ENCODE measurements around the gene LRRC61.

The LRRC61 gene

GRCh38 chr7:150374472-150374871 is 51.3 kb downstream of the LRRC61 start:
- Histone ChIP-seq H3K4me3 (ENCODE audit: low read depth in 1 of 5, low read length in 5 of 5) (no peak overlapping the region), H3K27ac (ENCODE audit: low read depth, low read length) (no peak overlapping the region), H3K4me1 (ENCODE audit: control insufficient read depth in 5 of 5, insufficient read depth in 5 of 5, low read length in 5 of 5) (peaks cover 8 to 48% (median 45%) of the 10 kb centered on the region in 5 donors), H3K9ac (ENCODE audit: low read length in 5 of 5) (no peak overlapping the region), H3K9me3 (ENCODE audit: control insufficient read depth in 5 of 5, low read length in 5 of 5) (no peaks in the 10 kb centered on the region), H3K36me3 (ENCODE audit: control insufficient read depth in 5 of 5, insufficient read depth in 5 of 5, low read length in 5 of 5) (peaks cover 0 to 44% (median 37%) of the 10 kb centered on the region in 5 donors), H3K27me3 (ENCODE audit: control insufficient read depth in 5 of 5, insufficient read depth in 4 of 5, low read length in 5 of 5) (no peaks in the 10 kb centered on the region)

- Histone ChIP-seq H3K9me3 (ENCODE audit: control insufficient read depth in 5 of 5, low read length in 5 of 5) (no peaks in the 10 kb centered on the region), H3K4me1 (ENCODE audit: control insufficient read depth in 5 of 5, insufficient read depth in 5 of 5, low read length in 5 of 5) (peaks cover 0 to 44% (median 42%) of the 10 kb centered on the region in 5 donors), H3K36me3 (ENCODE audit: control insufficient read depth in 5 of 5, insufficient read depth in 5 of 5, low read length in 5 of 5) (peaks cover 0 to 37% (median 31%) of the 10 kb centered on the region in 5 donors), H3K4me3 (ENCODE audit: low read depth in 1 of 5, low read length in 5 of 5) (no peak overlapping the region), H3K27me3 (ENCODE audit: control insufficient read depth in 5 of 5, insufficient read depth in 4 of 5, low read length in 5 of 5) (no peaks in the 10 kb centered on the region), H3K9ac (ENCODE audit: low read length in 5 of 5) (no peak overlapping the region), H3K27ac (ENCODE audit: low read depth, low read length) (no peak overlapping the region)
These were observed 52.7 kb downstream of the LRRC61 start for GRCh38 chr7:150375662-150376521.

- H3K9ac ChIP-seq (ENCODE audit: low read length in 5 of 5) = no peak overlapping the region
These were observed 53.4 kb downstream of the LRRC61 start for GRCh38 chr7:150376560-150376959.

DNA sequence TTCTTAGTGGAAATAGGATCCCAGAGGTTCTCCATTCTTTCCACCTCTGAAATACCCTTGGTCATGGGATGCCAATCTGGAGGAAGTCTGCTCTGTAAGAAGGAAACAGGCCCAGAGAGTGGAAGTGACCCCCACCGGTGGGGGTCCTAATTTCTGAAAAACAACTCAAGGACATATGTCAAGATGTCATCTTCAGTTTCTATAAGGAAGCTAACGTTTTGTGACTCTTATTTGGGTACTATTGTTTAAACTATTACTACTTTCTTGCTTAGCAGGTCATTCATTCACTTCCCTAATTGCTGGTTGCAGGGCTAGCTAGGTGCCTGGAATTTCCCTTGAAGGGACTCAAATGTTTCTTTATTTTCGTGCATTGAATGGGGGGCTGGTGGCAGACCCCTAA is 54.0 kb downstream of the LRRC61 start:
- Histone ChIP-seq H3K27me3 (ENCODE audit: control insufficient read depth in 5 of 5, insufficient read depth in 4 of 5, low read length in 5 of 5) (no peaks in the 10 kb centered on the region), H3K4me3 (ENCODE audit: low read depth in 1 of 5, low read length in 5 of 5) (no peak overlapping the region), H3K4me1 (ENCODE audit: control insufficient read depth in 5 of 5, insufficient read depth in 5 of 5, low read length in 5 of 5) (peaks cover 0 to 39% (median 37%) of the 10 kb centered on the region in 5 donors), H3K36me3 (ENCODE audit: control insufficient read depth in 5 of 5, insufficient read depth in 5 of 5, low read length in 5 of 5) (peaks cover 0 to 25% (median 22%) of the 10 kb centered on the region in 5 donors), H3K9me3 (ENCODE audit: control insufficient read depth in 5 of 5, low read length in 5 of 5) (no peaks in the 10 kb centered on the region), H3K9ac (ENCODE audit: low read length in 5 of 5) (no peak overlapping the region), H3K27ac (ENCODE audit: low read depth, low read length) (no peak overlapping the region)

More at GRCh38 chr7:150376560-150376959, 53.4 kb downstream of the LRRC61 start:
- no peaks in the 10 kb centered on the region for H3K27me3 ChIP-seq (ENCODE audit: control insufficient read depth in 5 of 5, insufficient read depth in 4 of 5, low read length in 5 of 5)
- H3K4me1 ChIP-seq (ENCODE audit: control insufficient read depth in 5 of 5, insufficient read depth in 5 of 5, low read length in 5 of 5) = peaks cover 0 to 38% (median 37%) of the 10 kb centered on the region in 5 donors
- no peak overlapping the region for H3K27ac ChIP-seq (ENCODE audit: low read depth, low read length)
- no peaks in the 10 kb centered on the region for H3K9me3 ChIP-seq (ENCODE audit: control insufficient read depth in 5 of 5, low read length in 5 of 5)
- H3K36me3 ChIP-seq (ENCODE audit: control insufficient read depth in 5 of 5, insufficient read depth in 5 of 5, low read length in 5 of 5) = peaks cover 0 to 30% (median 24%) of the 10 kb centered on the region in 5 donors
- no peak overlapping the region for H3K4me3 ChIP-seq (ENCODE audit: low read depth in 1 of 5, low read length in 5 of 5)

- Histone ChIP-seq H3K27me3 (ENCODE audit: control insufficient read depth in 5 of 5, insufficient read depth in 4 of 5, low read length in 5 of 5) (no peaks in the 10 kb centered on the region), H3K27ac (ENCODE audit: low read depth, low read length) (peak overlapping the region; percentile 87), H3K4me1 (ENCODE audit: control insufficient read depth in 5 of 5, insufficient read depth in 5 of 5, low read length in 5 of 5) (peaks cover 0 to 43% (median 36%) of the 10 kb centered on the region in 5 donors), H3K36me3 (ENCODE audit: control insufficient read depth in 5 of 5, insufficient read depth in 5 of 5, low read length in 5 of 5) (peaks cover 0 to 20% (median 19%) of the 10 kb centered on the region in 5 donors), H3K9me3 (ENCODE audit: control insufficient read depth in 5 of 5, low read length in 5 of 5) (no peaks in the 10 kb centered on the region), H3K9ac (ENCODE audit: low read length in 5 of 5) (peak overlapping the region in 1 of 5 donors; percentile 86), H3K4me3 (ENCODE audit: low read depth in 1 of 5, low read length in 5 of 5) (no peak overlapping the region)
These were observed 54.5 kb downstream of the LRRC61 start for GRCh38 chr7:150377635-150378034.

- Histone ChIP-seq H3K36me3 (ENCODE audit: control insufficient read depth in 5 of 5, insufficient read depth in 5 of 5, low read length in 5 of 5) (peaks cover 0 to 14% (median 13%) of the 10 kb centered on the region in 5 donors), H3K9ac (ENCODE audit: low read length in 5 of 5) (peak overlapping the region; percentile 48 to 93 (median 86)), H3K4me1 (ENCODE audit: control insufficient read depth in 5 of 5, insufficient read depth in 5 of 5, low read length in 5 of 5) (peaks cover 0 to 39% (median 29%) of the 10 kb centered on the region in 5 donors), H3K27me3 (ENCODE audit: control insufficient read depth in 5 of 5, insufficient read depth in 4 of 5, low read length in 5 of 5) (no peaks in the 10 kb centered on the region), H3K4me3 (ENCODE audit: low read depth in 1 of 5, low read length in 5 of 5) (peak overlapping the region; percentile 73 to 85 (median 75)), H3K9me3 (ENCODE audit: control insufficient read depth in 5 of 5, low read length in 5 of 5) (no peaks in the 10 kb centered on the region), H3K27ac (ENCODE audit: low read depth, low read length) (peak overlapping the region; percentile 87)
These were observed 55.1 kb downstream of the LRRC61 start for GRCh38 chr7:150378115-150378852.

GRCh38 chr7:150378853-150379440 is 55.8 kb downstream of the LRRC61 start, which contains the start of gene ZNF775:
TSS of gene ZNF775 (plus strand) at chr7:150379330. CDS start at chr7:150388471, 9,141 bp downstream.
- Histone ChIP-seq H3K27me3 (ENCODE audit: control insufficient read depth in 5 of 5, insufficient read depth in 4 of 5, low read length in 5 of 5) (no peaks in the 10 kb centered on the region), H3K9me3 (ENCODE audit: control insufficient read depth in 5 of 5, low read length in 5 of 5) (no peaks in the 10 kb centered on the region), H3K36me3 (ENCODE audit: control insufficient read depth in 5 of 5, insufficient read depth in 5 of 5, low read length in 5 of 5) (peaks cover 0 to 7% (median 6%) of the 10 kb centered on the region in 5 donors), H3K27ac (ENCODE audit: low read depth, low read length) (peak within 1 kb of the TSS; percentile 87), H3K4me3 (ENCODE audit: low read depth in 1 of 5, low read length in 5 of 5) (peak within 1 kb of the TSS; percentile 73 to 85 (median 80)), H3K9ac (ENCODE audit: low read length in 5 of 5) (peak within 1 kb of the TSS; percentile 48 to 93 (median 86)), H3K4me1 (ENCODE audit: control insufficient read depth in 5 of 5, insufficient read depth in 5 of 5, low read length in 5 of 5) (peaks cover 0 to 35% (median 26%) of the 10 kb centered on the region in 5 donors)

- Histone ChIP-seq H3K27me3 (ENCODE audit: control insufficient read depth in 5 of 5, insufficient read depth in 4 of 5, low read length in 5 of 5) (no peaks in the 10 kb centered on the region), H3K9me3 (ENCODE audit: control insufficient read depth in 5 of 5, low read length in 5 of 5) (no peaks in the 10 kb centered on the region), H3K27ac (ENCODE audit: low read depth, low read length) (peak overlapping the region; percentile 87), H3K4me3 (ENCODE audit: low read depth in 1 of 5, low read length in 5 of 5) (peak overlapping the region; percentile 71 to 85 (median 80)), H3K4me1 (ENCODE audit: control insufficient read depth in 5 of 5, insufficient read depth in 5 of 5, low read length in 5 of 5) (peaks cover 0 to 37% (median 26%) of the 10 kb centered on the region in 5 donors), H3K9ac (ENCODE audit: low read length in 5 of 5) (peak overlapping the region in 4 of 5 donors; percentile 66 to 78 (median 73)), H3K36me3 (ENCODE audit: control insufficient read depth in 5 of 5, insufficient read depth in 5 of 5, low read length in 5 of 5) (no peaks in the 10 kb centered on the region)
These were observed 56.6 kb downstream of the LRRC61 start for GRCh38 chr7:150379441-150380379.

GRCh38 chr7:150380463-150380862 is 57.3 kb downstream of the LRRC61 start:
- H3K36me3 ChIP-seq (ENCODE audit: control insufficient read depth in 5 of 5, insufficient read depth in 5 of 5, low read length in 5 of 5) = peaks cover 0 to 3% (median 0%) of the 10 kb centered on the region in 5 donors
- H3K27me3 ChIP-seq (ENCODE audit: control insufficient read depth in 5 of 5, insufficient read depth in 4 of 5, low read length in 5 of 5) = no peaks in the 10 kb centered on the region
- peak overlapping the region in 1 of 5 donors; percentile 72 for H3K9ac ChIP-seq (ENCODE audit: low read length in 5 of 5)
- H3K4me1 ChIP-seq (ENCODE audit: control insufficient read depth in 5 of 5, insufficient read depth in 5 of 5, low read length in 5 of 5) = peaks cover 0 to 42% (median 28%) of the 10 kb centered on the region in 5 donors
- peak overlapping the region; percentile 87 for H3K27ac ChIP-seq (ENCODE audit: low read depth, low read length)
- peak overlapping the region in 4 of 5 donors; percentile 71 to 85 (median 78) for H3K4me3 ChIP-seq (ENCODE audit: low read depth in 1 of 5, low read length in 5 of 5)
- H3K9me3 ChIP-seq (ENCODE audit: control insufficient read depth in 5 of 5, low read length in 5 of 5) = no peaks in the 10 kb centered on the region

Data from subcutaneous abdominal adipose tissue (tissue), 5 donors.